ENCODE measurements around the gene PTMS.

Gene PTMS

DNA sequence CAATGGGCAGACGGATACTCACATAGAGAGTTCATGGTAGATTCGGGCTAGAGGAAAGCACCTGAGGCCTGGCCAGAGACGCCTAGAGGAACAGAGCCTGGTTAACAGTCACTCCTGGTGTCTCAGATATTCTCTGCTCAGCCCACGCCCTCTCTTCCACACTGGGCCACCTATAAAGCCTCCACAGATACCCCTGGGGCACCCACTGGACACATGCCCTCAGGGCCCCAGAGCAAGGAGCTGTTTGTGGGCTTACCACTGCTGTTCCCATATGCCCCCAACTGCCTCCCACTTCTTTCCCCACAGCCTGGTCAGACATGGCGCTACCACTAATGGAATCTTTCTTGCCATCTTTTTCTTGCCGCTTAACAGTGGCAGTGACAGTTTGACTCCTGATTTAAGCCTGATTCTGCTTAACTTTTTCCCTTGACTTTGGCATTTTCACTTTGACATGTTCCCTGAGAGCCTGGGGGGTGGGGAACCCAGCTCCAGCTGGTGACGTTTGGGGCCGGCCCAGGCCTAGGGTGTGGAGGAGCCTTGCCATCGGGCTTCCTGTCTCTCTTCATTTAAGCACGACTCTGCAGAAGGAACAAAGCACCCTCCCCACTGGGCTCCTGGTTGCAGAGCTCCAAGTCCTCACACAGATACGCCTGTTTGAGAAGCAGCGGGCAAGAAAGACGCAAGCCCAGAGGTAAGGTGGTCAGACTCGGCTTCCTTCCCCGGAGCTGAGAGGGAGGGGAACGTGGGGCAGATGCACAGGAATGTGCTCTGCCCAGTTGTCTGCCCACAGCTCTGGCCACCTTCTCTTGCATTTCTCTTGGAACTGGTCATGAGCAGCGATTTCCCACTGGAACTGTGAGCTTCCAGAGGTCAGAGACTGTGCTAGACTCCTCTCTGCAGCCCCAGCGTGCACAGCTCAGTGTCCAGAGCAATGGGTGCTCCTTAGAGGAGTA lies 23.1 kb downstream of the PTMS start, which contains the start of gene CD4:
Gene CD4 (plus strand): TSS at position 557 of the 953 bp plus-strand sequence. CDS start 10,611 bp downstream, outside the sequence.
- DNase-seq (ENCODE audit: low spot score): no peak

DNA sequence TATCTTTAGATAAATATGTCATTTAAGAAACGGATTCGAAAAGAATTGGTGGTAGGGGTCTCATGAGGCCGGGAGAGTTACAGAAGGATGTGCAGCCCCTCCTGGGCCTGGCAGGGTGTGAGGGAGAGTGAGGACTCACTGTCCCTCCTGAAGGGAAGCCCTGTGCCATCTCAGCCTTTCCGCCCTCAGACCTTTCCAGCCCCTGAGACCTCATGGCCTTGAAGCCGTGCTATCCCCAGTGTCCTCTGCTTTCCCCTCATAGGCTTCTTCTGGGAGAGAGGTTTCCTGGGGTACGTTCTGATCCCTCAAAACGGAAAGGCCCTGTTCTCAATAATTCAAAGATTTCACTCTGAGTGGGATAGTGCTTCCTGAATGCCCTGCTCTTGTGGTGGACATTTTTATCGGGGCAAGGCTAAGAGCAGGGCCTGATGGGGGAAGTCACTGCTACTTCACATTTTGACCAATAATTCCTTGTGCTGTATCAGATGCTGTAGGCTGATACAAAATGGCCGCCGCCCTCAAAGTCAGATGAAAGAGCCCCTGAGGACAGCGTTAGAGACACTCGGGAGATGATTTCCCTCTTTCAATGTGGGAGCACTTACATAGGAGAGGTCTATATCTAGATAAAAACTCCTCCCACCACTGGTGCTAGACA lies 24.5 kb downstream of the PTMS start:
- DNase-seq (ENCODE audit: low spot score): no peak

- DNase-seq (ENCODE audit: low spot score): no peak
Measured at GRCh38 chr12:6791931-6792520, 25.9 kb downstream of the PTMS start.

DNA sequence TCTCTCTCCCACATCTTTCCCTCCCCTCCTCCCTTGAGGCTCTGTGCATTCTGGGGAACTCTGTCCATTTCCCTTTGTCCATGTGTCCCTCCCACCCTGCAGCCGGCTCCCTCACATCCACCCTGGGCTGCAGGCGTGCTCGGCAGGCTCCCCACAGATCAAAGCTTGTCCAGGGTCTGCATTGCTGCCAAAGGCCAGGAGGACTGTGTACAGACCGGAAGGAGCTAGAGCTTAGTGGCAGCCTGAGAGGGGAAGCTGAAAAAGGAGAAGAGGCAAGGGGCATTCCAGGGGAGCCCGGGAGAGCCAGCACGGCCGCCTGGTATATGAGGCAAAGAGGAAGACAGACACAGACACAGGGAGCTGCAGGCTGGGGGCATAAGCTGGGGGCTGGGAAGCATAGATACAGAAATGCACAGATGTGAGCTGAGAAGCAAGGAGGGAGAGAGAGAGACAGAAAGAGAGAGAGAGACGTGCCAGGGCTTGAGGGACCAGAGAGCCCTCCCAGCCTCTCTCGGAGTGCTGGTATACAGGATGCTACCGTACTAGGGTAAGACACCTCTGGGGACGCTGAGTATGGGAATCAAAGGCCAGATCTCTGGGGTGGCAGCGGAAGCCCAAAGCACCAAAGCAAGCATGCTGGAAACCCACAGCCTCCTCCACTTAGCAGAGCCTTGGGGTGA lies 26.5 kb downstream of the PTMS start:
- DNase-seq (ENCODE audit: low spot score): no peak

DNA sequence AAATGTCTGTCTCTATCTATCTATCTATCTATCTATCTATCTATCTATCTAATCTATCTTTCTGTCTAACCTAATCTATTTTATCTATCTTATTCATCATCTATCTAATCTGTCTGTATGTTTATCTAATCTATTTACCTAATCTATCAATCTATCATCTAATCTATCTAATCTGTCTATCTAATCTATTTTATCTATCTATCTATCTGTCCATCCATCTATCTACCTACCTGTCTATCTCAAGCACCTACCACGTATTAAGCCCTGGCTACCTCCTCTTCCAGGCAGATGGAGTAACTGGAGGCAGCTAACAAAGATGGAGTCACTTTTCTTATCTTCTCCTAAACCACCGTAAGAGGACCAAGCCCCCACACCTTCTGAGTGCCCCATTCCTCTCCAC lies 28.9 kb downstream of the PTMS start:
- no peak for DNase-seq (ENCODE audit: low spot score)

- no peak for DNase-seq (ENCODE audit: low spot score)
Measured at GRCh38 chr12:6796576-6796975, 30.4 kb downstream of the PTMS start.

GRCh38 chr12:6799147-6799546 lies 33.0 kb downstream of the PTMS start:
- no peak for DNase-seq (ENCODE audit: low spot score)

DNA sequence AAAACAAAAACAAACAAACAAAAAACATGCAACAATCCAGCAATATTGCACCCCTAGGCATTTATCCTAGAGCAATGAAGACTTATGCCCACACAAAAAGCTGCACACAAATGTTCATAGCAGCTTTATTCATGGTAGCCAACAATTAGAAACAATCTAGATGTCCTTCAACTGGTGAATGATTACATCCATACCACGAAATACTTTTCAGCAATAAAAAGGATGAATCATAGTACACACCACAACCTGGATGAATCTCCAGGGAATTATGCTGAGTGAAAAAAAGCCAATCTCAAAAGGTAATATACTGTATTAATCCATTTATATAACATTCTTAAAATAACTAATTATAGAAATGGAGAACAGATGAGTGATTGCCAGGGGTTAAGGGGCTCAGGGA lies 41.0 kb downstream of the PTMS start:
- DNase-seq (ENCODE audit: low spot score): no peak

DNA sequence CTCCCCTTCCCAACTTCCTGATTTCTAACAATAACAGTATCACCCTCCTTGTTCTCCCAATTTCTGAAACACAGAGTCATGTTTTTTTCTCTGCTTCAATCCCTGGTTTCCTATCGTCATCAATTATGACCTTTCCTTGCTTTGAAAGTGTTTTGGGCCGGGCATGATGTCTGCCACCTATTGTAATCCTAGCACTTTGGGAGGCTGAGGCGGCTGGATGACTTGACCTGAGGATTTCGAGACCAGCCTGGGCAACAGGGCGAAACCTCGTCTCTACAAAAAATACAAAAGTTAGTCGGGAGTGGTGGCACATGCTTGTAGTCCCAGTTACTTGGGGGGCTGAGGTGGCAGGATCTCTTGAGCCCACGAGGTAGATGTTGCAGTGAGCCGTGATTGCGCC lies 42.9 kb downstream of the PTMS start:
- DNase-seq (ENCODE audit: low spot score): no peak

DNA sequence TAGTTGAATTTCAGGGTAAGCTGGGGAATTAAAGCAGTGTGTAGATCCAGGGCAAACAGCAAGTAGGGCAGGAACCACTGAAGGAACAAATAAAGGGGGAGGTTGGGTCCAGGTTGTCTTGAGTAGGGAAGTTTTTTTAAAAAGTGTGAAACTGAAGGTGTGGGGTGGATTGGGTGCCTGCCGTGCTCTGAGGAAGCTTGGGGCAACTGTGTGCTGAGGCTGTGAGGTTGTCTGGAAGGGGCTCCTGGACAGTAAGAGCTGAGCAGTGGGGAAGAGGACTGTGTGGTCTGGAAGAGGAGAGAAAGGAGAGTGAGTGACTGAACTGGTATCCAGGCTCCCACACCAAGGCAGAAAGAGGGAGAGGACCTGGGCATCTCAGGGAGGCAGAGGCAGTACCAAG lies 44.6 kb downstream of the PTMS start:
- DNase-seq (ENCODE audit: low spot score): no peak

GRCh38 chr12:6813363-6813762 lies 47.2 kb downstream of the PTMS start:
- DNase-seq (ENCODE audit: low spot score): no peak

GRCh38 chr12:6816598-6816997 lies 50.4 kb downstream of the PTMS start:
- DNase-seq (ENCODE audit: low spot score): no peak

DNA sequence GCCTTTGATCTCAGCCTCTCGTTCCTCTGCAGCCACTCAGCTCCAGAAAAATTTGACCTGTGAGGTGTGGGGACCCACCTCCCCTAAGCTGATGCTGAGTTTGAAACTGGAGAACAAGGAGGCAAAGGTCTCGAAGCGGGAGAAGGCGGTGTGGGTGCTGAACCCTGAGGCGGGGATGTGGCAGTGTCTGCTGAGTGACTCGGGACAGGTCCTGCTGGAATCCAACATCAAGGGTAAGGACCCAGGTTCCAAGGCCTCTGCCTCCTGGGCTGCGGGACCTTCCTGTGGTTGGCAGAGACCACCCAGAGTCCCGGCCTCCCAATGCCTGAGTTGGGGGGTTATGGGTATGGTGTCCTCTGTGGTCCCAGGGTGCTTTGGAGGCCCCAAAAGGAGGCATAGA lies 50.9 kb downstream of the PTMS start:
- no peak for DNase-seq (ENCODE audit: low spot score)

DNA sequence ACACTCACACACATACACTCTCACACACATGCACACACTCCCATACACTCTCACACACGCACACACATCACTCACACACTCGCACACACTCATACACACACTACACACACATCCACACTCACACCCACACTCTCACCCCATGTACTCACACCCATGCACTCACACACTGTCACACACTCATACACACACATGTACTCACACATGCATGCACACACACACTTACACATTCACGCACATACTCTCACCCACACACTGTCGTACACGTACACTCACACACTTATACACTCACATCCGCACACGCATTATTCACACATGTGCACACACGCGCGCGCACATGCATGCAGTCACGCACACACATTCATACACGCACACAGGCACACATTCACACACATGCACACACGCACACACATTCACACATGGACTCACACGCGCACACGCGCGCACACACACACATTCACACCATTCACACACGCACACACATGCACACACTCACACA lies 51.5 kb downstream of the PTMS start:
- no peak for DNase-seq (ENCODE audit: low spot score)

DNA sequence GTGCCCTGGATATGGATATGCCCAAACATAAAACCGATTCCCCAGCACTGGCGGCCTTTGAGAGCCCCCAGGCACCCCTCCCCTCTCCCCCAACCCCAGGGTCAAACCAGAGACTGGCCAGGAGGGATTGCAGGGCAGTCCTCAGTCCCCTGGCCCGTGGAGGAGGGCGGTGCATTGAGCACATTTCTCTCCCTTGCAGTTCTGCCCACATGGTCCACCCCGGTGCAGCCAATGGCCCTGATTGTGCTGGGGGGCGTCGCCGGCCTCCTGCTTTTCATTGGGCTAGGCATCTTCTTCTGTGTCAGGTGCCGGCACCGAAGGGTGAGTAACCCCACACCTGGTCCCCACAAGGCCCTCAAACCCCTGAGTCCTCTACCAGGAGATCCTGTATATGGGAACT lies 52.1 kb downstream of the PTMS start:
- DNase-seq (ENCODE audit: low spot score): no peak

DNA sequence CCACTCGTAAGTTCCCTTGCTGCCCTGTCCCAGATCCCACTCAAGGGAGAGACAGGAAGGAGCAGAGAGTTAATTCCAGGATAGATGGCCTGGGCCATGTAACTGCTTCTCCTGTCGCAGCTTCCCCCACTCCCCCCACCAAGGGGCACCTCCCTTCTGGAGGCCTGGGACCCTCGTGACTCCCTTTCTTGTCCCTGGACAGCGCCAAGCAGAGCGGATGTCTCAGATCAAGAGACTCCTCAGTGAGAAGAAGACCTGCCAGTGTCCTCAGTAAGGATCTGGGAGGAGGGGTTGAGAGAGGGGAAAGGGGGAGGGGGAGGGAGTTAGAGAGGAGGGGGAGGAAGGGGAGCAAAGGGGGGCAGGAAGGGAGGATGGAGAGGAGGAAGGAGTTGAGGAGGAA lies 52.5 kb downstream of the PTMS start:
- DNase-seq (ENCODE audit: low spot score): no peak

GRCh38 chr12:6819106-6820030 lies 53.2 kb downstream of the PTMS start:
- DNase-seq (ENCODE audit: low spot score): no peak

GRCh38 chr12:6820166-6820565 lies 54.0 kb downstream of the PTMS start:
- DNase-seq (ENCODE audit: low spot score): no peak
